HG03025 (cell line): ENCODE results near the gene PTPRCAP.
"Not testable (repeated sequence)": the region's sequence is repeated elsewhere in the genome, so short reads cannot be mapped to it uniquely, and the experiment has no call there.

Experiments
- ATAC-seq: cut with Tn5 transposase; IDR thresholded peaks from one replicate; pipeline ENCODE4 v1.9.1; 2021; ENCODE audit warnings: mild to moderate bottlenecking, moderate library complexity; ENCODE audit not compliant: unreplicated experiment, low FRiP score

Gene PTPRCAP

DNA sequence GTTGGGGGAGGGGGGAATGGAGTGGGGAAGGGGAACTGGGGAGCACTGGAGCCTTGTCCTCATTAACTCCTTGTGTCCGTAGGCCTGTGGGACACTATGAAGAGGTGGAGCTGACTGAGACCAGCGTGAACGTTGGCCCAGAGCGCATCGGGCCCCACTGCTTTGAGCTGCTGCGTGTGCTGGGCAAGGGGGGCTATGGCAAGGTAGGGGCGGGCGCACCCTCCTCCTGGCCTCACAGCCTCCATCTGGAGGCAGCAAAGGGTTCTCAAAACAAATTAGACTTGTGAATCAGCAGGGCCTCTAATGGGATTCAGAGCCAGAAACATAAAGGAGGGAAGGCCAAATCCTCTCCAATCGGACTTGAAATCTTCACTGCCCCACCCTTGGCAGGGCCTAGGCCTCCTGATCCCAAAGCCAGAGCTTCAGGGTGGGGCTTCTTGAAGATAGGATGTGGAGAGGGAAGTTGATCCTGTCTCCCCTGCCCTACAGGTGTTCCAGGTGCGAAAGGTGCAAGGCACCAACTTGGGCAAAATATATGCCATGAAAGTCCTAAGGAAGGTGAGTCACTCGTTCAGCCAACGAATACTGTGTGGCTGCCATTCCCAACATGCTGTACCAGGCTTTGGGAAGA is 8.3 kb downstream of the PTPRCAP start:
- ATAC-seq: no peak

DNA sequence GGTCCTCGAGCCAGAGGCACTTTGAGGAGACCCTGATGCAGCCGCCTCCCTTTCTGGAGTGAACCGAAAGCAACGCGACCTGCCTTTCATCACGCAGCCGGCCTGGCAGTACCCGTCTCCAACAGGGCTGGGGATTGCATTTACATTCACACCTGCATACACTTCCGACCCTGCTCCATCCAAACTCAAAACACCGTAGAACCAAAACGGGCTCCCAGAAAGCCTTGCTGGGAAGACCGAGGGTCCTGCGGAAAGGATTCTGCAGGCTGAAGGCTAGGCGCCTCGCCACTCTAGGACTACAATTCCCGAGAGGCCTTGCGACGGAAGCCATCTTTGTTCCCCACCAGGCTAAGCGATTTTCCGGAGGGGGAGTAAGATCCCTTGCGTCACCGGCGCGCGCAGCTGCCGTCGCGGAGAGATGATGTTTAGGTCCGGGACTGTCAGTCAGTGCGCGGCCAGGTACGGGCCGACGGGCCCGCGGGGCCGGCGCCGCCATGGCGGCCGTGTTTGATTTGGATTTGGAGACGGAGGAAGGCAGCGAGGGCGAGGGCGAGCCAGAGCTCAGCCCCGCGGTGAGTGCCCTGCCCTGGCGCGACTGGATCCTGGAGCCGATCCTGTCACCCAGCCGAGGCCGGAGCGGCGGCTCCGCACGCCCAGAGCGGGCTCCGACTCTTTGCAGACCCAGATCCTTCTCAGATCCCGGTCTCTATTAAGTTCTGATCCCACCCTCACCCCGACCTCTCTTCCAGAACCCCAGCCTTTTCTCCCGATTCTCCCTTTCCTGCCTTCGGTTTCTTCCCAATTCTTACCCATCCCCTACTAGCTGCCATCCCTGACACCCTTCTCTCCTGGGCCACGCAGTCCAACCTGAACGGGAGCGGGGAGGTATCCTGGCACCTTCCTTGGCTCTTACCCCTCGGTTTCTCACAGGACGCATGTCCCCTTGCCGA is 9.2 kb downstream of the PTPRCAP start, which contains the start of gene RPS6KB2:
Gene RPS6KB2 (plus strand): TSS at position 443 of the 950 bp plus-strand sequence. CDS start 52 bp downstream, at position 495.
- peak; percentile 78 for ATAC-seq

DNA sequence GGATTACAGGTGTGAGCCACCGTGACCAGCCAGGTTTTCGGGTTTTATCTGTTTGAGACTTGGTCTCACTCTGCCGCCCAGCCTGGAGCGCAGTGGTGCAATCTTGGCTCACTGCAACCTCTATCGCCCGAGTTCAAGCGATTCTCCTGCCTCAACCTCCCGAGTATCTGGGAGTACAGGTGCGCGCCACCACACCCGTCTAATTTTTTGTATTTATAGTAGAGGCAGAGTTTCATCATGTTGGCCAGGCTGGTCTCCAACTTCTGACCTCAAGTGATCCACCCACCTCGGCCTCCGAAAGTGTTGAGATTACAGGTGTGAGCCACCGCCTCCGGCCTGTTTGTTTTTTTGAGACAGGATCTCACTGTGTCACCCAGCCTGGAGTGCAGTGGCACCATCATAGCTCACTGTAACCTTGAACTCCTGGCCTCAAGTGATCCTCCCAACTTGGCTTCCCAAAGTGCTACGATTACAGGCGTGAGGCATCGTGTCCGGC is 10.1 kb downstream of the PTPRCAP start:
- not testable (repeated sequence) for ATAC-seq

DNA sequence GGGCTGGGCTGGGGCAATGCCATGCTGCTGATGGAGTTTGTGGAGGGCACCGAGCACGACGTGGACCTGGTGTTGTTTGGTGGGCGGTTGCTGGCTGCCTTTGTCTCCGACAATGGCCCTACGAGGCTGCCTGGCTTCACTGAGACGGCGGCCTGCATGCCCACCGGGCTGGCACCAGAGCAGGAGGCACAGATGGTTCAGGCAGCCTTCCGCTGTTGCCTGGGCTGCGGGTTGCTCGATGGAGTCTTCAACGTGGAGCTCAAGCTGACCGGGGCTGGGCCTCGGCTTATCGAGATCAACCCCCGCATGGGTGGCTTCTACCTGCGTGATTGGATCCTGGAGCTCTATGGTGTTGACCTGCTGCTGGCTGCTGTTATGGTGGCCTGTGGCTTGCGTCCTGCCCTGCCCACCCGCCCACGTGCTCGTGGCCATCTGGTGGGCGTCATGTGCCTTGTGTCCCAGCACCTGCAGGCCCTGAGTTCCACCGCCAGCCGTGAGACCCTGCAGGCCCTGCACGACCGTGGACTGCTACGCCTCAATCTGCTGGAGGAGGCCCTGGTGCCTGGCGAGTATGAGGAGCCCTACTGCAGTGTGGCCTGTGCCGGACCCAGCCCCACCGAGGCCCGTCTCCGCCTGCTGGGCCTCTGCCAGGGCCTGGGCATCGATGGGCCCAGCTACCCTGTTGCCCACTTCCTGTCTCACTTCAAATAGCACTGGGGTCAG is 13.4 kb downstream of the PTPRCAP start:
- ATAC-seq: no peak

DNA sequence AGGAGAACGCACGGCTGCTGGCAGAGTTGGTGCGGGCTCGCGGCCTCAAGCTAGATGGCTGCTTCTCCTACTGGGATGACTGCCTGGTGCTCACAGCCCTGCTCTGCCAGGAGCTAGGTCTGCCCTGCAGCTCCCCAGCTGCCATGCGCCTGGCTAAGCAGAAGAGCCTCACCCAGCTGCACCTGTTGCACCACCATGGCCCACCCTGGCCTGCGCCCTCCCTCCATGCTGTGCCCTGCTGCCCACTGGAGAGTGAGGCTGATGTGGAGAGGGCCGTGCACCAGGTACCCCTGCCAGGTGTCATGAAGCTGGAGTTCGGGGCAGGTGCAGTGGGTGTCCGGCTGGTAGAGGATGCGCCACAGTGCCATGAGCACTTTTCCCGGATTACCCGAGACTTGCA is 14.0 kb downstream of the PTPRCAP start:
- ATAC-seq: no peak

DNA sequence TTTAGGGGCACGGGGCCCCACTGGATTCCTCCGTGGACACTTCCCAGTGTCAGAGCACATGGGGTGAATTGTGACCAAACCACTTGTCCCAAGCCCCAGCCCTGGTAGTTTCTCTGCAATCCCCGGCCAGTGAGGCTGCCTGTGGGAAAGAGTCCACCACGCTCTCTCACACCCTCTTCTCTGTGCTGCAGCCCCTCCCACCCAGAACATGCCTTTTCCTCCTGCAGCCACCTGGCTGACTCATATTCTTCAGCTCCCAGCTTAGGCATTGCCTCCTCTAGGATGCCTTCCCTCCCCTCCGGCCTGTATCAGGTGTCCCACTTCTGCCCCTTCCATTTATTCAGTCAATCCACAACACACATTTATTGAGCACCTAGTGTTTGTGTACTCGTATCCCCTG is 14.6 kb downstream of the PTPRCAP start:
- no peak for ATAC-seq

DNA sequence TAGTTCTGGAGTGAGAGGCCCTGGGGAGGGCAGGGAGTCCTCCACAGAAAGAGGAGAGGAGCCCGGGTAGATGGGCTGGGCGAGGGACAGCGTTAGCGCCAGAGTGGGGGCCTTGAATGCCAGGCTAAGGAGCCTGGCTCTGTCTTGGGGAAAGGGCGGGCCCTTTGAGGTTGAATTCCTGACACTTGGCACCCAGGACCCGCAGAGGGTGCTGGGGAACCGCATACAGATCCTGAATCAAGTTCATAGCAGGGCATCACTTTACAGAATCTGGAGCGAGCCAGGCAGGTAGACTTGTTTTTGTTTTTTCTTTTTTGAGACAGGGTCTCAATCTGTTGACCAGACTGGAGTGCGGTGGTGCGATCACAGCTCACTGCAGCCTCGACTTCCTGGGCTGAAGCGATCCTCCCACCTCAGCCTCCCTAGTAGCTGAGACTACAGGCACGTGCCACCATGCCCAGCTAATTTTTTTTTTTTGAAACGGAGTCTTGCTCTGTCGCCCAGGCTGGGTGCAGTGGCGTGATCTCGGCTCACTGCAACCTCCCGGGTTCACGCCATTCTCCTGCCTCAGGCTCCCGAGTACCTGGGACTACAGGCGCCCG is 16.0 kb downstream of the PTPRCAP start:
- no peak for ATAC-seq

DNA sequence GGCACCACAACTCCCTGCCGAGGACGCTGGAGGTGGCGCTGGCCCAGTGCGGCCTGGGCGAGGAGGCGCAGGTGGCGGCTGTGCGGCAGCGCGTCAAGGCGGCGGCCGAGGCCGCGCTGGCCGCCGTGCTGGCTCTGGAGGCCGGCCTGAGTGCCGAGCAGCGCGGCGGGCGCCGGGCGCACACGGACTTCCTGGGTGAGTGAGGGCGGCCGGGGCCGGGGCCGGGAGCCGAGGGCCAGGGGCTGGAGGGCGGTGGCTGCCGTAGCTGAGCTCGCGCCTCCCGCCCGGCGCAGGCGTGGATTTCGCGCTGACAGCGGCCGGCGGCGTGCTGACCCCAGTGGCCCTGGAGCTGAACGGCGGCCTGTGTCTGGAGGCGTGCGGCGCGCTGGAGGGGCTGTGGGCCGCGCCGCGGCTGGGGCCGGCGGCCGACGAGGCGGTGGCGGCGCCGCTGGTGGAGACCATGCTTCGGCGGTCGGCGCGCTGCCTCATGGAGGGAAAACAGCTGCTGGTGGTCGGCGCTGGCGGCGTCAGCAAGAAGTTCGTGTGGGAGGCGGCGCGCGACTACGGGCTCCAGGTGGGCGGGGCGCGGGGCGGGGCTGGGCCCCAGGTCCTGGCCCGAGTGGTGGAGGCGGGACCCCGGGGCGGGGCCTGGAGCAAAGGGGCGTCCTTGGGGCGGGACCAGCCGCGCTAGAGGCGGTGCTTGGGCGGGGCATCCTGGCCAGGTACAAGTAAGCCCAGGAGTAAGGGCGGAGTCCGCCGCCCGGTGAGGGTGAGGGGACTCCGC is 16.6 kb downstream of the PTPRCAP start:
- peak; percentile 55 for ATAC-seq

DNA sequence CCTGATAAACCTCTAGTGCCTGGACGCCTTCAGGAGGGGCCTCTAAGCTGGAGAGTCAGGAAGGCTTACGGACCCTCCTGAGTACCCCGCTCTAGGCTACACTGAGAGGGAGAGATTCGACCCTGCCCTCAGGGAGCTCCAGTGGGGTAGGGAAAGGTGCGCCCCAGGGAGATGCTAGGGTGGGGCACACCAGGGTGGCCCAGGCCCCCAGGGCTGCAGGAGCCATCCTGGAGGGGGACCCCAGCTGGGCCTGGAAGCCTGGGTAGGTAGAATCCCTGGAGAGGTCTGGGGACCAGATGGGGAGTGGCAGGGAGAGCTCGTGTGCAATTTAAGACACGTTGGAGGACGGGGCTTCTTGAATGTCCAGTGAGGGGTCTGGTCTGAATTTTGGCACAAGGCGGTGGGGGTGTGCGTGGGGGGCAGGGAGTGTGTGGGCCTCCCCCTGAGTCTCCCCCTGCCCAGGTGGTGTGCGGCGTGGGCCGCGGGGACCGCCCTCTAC is 17.3 kb downstream of the PTPRCAP start:
- ATAC-seq: no peak

DNA sequence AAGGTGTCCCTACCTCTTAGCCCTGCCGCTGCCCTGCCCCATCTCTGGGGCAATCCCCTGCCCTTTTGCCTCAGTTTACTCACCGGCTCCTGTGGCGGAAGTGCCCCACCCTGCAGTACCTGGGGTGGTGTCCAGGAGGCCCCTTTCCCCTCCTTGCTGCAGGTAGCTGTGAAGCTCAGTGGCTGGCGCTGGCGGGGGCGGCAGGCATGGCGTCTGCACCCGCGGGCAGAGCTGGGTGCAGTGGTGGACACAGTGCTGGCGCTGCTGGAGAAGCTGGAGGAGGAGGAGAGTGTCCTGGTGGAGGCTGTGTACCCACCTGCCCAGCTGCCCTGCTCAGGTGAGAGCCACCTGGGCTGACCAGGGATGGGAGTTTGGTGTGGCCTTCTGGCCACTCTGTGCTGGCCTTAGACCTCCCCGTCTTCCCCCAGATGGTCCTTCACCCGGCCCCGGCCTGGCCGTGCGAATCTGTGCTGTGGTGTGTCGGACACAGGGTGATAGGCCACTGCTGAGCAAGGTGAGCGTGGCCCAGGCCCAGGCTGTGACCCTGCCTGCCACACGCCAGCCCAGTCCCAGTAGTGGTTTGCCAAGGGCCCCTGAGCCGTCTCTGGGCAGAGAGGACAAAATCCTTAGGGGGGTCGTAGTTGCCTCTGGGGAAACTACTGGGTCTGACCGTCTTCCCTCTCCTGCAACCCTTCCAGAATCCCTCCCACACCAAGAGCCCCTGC is 18.0 kb downstream of the PTPRCAP start:
- ATAC-seq: no peak

DNA sequence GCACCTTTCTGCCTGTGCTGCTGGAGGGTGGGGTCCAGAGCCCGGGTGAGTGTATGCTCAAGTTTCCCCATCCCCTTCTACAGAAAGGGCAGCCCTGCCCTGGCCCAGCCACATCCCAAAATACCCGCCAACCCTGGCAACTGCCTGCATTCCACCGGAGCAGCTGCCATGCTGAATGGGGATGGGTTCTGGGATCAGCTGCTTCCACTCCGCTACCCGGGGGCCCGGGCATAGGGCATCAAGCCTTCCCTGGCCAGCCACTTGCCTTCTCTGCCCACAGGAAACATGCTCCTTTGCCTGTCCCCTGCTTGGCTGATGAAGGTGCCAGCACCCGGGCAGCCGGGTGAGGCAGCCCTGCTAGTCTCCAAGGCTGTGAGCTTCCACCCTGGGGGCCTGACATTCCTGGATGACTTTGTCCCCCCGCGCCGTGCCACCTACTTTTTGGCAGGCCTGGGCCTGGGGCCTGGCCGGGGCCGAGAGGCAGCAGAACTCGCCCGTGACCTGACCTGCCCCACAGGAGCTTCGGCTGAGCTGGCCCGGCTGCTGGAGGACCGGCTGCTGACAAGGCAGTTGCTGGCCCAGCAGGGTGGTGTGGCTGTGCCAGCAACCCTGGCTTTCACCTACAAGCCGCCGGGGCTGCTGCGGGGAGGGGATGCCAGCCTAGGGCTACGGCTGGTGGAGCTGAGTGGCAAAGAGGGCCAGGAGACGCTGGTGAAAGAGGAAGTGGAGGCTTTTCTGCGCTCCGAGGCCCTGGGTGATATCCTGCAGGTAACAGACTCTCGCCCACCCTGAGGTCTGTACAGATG is 18.8 kb downstream of the PTPRCAP start:
- ATAC-seq: no peak

DNA sequence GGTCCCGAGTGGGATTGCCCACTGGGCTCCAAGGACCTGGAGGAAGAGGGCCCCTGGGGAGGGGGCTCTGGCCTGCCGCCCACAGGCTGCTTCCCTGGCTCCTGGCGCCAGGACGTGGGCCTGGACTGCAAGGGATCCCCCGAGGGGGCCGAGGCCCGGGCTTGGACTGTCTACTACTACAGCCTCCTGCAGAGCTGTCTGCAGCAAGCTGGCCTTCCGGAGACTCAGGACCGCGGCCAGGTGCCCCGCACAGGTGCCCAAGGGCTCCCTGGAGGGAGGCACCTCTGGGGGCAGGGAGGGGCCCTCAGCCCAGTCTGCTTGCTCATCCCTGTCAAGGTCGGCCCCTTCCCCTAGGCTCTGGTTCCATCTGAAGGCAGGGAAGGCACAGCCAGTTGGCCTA is 20.1 kb downstream of the PTPRCAP start:
- no peak for ATAC-seq

DNA sequence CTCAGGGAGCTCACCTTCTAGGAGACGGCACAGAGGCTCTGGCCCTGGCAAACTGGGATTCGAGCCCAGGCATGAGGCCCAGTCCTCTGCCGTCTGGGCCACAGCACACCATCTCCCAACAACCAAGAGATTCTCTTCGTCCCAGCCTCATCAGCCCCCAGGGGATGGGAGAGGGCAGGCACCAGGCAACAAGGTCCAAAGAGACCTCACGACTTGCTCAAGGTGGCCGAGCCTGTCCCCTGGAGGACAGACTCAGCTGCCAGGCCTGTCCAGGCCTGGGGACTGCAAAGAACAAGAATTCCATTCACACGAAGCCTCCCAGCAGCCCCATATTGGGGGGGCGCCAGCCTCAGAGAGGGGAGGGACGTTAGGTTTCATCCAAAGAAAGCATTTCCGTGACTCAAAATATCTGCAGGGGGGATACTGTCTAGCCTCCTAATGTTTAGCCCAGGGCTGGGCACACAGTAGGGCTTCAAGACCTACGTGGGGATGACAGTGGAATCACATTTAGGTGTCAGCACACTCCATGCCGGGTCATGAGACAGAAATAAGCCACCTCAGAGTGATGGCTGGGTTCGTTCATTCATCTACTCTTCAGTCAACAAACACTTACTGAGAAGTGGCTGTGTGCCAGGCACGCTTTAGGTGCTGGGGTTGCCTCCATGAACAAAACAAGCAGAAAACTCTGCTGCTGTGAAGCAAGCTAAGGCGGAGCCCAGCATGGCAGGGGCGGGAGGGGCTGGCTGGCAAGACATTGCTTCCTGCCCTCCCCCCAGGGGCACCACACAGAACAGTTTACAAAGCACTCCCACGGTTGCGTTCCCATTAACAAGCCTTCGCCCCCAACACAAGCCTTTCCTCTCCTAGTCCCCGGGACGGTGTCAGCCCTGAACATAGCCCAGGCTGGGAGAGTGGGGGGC is 20.8 kb downstream of the PTPRCAP start:
- ATAC-seq: no peak

DNA sequence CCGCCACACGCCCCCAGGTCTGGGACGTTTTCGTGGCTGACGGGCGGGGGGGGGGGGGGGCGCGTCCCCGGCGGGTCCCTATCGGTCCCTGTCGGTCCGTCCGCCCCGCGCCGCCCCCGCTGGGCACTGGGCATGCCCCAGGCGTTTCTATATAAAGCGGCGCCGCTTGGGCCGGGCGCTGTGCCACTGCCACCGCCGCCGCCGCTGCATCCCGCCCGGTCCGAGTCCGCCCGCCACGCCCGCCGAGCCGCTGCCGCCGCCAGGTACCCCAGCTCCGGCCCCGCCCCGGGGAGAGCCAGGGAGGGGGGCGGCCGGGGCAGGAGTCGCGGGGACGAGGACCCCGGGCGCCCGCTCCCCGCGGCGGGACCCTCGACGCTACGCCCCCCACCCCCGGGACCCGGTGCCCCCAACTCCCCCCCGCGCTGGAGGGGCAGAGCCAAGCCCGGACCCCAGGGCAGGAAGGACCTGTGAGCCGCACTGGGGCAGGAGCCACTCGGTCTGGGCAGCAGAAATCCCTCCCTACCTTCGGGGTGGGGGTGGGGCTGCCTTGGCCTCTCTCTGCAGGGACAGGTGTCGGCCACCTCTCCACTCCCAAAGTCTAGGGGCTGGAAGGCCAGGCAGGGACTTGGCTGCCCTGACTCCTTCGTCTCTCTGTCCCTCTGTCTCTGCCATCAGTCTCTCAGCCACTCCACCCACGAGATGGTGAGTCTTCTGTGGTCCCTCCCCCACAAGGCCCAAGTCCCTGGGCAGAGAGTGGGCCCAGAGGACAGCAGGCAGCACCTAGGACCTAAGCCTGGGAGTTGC is 21.8 kb downstream of the PTPRCAP start, which contains the start of gene CARNS1:
Gene CARNS1 (plus strand): TSS at position 178 of the 804 bp plus-strand sequence. CDS start 522 bp downstream, at position 700.
- ATAC-seq: no peak

DNA sequence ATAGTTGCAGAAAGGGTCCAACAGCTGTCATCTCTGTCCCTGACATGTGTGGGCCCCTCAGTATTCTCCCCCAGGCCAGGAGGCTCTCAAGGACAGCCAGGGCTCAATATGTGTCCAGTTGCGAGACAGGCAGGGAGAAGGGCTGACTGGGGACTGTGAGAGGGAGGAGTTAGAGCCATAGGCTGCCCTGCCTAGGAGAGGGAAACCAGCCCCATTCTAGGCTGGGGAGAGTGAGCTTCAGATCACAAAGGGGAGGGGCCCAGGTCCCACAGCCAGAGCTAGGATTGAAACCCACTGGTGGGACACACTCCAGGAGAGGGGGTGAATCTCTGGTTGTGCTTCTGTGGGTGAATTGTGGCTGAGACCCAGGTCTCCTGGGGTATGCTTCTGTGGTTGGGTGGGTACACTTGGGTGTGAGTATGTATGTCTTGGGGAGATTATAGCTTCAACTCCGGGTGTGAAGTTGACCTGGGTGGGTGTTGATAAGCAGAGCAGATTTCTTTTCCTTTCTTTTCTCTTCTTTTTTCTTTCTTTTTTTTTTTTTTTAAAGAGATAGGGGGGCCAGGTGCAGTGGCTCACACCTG is 24.1 kb downstream of the PTPRCAP start:
- no peak for ATAC-seq
